ENCODE data around the gene TJAP1.

GRCh38 chr6:43455531-43456428, 21.6 kb upstream of the TJAP1 start, which contains the start of gene DLK2:
- TF ChIP-seq CTCF (tag by site-specific recombination; IDR thresholded peaks at IDR 0.05) (no peak), SALL2 (tag by site-specific recombination; IDR thresholded peaks at IDR 0.05; ENCODE audit: borderline replicate concordance) (no peak)
